NCI-H146 treated with DMSO at 0.1 percent for 48 hours (cell line): ENCODE results near the gene RMC1.
"Not testable (repeated sequence)": the region's sequence is repeated elsewhere in the genome, so short reads cannot be mapped to it uniquely, and the experiment has no call there.

ENCODE experiments used
- DNase-seq: peaks from one replicate; lab custom pipeline; 2025; ENCODE audit not compliant: unreplicated experiment; lab: John Stamatoyannopoulos, UW

The RMC1 gene

DNA sequence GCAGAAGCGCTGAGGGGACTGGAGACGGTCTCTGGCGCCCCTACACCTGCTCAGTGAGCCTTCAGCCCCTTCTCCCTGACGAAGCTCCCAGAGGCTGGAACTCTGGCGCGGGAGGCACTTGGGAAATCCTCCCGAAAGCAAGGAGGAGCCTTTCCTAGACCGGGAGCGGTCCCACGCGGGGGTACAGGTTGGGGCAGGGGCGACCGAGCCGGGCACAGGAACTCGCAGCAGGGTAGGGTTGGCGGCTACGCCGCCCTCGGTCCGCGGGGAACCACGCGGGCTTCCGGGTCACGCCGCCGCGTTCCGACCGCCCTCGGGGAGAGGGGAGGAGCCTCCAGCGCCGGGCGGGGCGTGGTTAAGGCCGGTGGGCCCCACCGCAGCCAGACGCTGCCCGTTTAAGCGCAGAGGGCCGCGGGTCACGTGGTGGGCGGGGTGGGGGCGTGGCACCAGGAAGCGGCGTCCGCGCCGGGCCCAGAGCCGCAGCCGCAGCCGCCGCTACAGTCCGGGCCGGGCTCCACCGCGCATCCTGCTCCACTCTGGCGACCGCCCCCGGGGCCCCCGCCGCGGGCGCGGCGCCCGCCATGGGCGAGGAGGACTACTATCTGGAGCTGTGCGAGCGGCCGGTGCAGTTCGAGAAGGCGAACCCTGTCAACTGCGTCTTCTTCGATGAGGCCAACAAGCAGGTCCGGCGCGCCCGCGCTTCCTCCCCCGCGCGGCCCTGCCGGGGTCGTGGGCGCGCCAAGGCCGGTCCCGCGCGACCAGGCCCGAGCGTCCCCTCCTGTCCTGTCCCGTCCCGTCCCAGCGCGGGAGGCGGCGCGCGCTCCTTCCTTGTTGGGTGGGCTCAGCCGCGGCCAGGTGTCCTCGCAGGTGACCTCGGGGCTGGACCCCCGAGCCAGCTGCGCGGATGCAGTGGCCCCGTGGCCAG lies at the start of gene RMC1:
TSS of gene RMC1 (plus strand) at position 474 of the 925 bp plus-strand sequence. CDS start at position 582, 108 bp downstream.
- DNase-seq = peak; percentile 93

DNA sequence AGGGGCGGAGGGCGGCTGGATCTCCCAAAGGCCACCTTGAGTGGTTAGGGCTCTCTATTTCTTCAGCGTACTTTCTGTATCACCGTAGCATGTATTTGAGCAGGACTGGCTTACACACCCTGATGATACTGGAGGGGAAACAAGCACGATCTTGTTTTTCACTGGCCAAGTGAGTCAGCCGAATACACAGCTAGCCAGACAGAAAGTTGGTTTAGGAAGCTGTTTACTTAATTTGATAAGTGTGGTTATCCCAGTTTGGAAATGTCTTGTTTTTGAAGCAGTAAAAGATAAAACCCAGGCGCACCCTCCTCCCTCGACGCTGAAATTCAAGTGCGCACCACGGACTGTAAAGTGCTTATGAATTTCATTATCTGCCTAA lies 49.6 kb upstream of the RMC1 start:
- DNase-seq = peak; percentile 77

DNA sequence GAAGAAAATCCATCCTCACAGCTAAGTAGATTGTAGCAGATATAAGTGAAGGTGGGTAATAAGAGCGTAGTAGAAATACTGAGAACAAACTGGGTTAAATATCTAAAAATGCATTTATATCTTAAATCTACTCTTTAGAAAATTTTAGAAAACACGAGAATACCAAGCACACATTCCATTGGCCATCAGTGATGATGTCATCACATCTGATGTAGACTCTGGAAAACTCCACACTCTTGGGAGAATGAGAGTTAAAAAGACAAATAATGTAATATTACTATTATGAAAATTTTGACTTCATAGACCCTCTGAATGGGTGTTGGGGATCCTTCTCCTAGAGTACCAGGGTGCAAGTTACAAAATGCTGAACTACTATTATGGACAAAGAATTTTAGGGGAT lies 46.5 kb upstream of the RMC1 start:
- no peak for DNase-seq

DNA sequence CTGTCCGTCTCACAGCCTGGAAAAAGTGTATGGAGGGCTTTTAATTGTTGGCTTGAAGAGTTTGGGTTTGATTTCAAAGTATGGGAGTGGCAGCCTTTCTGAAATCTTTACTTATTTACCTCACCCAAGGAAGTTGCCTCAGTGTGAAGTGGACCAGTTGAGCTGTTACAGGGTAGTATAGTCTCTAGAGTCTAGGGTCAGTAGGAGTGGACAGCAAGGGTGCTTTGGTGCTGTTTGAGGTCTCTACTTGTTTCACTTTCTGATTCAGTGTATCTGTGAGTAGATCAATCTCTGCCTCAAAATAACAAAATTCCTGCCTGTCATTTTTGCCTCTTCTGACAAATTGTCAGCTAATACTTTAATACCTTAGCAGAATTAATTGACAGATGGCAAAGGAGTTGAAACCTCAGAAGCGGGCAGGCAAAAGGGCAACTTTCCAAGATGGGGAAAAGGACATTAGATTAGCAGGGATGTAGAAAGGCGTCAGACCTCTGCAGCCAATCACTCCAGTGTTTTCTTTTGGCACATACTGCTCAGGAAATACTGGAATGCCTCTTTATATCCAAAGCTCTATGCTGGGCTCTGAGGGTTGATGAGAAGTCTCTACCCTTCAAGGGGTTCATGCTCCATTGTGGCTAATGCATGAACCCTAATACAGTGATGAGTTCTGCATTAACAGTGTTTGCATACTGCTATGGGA lies 44.3 kb upstream of the RMC1 start:
- DNase-seq = no peak

DNA sequence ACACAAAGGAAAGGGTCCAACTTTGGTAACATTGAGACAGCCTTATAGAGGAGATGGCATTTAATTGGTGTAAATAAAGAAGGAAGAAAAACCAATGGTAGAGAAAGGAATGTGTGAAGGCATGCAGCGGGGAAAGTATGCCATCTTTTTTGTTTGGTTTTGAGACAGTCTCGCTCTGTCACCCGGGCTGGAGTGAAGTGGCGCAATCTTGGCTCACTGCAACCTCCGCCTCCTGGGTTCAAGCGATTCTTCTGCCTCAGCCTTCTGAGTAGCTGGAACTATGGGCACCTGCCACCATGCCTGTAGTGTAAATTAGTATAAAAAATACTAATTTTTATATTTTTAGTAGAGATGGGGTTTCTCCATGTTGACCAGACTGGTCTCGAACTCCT lies 43.8 kb upstream of the RMC1 start:
- no peak for DNase-seq

DNA sequence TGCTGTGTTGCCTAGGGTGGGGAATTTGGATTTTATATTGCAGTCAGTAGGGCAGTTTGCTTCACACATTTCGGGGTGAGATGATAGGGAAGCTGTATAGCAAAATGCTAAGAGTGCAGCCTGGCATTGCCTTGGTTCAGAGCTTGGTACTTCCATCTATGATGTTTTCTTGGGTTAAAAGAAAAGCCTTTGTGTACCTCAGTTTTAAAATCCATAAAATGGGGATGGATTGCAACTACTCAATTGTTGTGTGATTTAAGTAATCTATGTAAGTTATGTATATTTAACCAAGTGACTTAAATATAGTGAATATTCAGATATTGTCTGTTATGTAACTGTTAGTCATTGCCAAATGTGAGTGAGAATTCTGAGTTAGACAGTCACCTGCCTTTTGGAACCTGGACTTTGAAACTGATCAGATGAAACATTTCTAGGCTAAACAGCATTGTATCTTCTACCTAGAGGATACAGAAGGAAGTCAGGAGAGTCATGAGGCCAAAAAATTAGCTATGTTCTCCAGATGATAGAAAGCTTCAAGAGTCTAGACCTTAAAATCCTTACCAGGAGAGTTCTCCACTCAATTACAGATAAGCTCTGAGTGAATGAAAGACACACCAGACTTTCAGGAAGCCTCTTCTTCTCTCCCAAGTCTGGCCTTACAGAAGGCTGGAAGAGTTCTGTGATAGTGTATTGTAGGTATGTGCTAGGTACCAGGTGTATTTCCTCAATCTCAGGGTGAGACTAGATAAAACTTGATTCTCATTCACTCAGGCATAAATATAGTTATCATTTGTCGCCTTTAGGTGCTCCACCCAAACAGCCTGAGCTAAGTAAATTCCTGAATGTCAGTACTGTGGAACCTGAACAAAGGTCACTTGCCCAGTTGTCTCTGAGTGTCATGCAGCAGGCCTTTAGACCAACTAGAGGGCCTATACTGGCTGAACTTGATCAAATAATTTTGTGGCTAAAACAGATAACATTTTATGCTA lies 42.7 kb upstream of the RMC1 start:
- DNase-seq = no peak

DNA sequence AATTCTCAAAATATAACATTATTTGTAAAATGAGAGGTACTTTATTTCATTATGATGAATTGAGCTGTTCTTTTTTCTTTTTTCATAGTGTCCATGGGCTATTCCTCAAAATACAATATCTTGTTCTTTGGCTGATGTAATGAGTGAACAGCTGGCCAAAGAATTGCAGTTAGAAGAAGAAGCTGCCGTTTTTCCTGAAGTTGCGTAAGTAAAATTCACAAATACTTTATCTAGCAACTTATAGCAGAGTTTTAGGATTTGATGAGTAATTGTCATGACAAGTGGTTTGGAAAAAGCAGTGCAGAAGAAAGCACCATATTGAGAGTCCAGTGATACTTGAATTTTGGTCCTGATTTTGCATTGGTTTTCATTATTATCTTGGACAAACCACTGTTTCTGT lies 40.4 kb upstream of the RMC1 start:
- no peak for DNase-seq

DNA sequence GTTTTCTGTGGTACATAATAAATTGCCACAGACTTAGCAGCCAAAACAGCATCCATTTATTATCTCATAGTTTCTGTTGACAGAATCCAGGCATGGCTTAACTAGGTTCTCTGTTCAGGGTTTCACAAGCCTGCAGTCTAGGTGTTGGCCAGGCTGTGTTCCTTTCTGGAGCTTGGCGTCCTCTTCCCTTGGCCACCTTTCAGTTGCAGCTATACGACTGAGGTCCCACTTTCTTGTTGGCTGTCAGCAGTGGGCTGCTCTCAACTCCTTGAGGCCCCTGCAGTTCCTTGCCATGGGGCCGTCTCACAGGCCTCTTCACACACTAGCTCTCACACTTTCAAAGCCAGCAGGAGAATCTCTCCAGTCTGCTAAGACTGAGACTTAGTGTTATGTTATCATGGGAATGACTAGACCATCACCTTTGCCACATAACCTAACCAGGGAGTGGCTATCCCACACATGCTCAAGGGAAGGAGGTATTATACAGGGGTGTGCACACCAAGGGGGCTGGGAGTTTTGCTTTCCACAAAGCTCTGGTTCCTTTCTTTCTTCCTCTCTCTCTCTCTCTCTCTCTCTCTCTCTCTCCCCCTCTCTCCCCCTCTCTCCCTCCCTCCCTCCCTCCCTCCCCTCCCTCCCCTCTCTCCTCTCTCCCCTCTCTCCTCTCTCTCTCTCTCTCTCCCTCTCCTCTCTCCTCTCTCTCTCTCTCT lies 34.4 kb upstream of the RMC1 start:
- DNase-seq = no peak

DNA sequence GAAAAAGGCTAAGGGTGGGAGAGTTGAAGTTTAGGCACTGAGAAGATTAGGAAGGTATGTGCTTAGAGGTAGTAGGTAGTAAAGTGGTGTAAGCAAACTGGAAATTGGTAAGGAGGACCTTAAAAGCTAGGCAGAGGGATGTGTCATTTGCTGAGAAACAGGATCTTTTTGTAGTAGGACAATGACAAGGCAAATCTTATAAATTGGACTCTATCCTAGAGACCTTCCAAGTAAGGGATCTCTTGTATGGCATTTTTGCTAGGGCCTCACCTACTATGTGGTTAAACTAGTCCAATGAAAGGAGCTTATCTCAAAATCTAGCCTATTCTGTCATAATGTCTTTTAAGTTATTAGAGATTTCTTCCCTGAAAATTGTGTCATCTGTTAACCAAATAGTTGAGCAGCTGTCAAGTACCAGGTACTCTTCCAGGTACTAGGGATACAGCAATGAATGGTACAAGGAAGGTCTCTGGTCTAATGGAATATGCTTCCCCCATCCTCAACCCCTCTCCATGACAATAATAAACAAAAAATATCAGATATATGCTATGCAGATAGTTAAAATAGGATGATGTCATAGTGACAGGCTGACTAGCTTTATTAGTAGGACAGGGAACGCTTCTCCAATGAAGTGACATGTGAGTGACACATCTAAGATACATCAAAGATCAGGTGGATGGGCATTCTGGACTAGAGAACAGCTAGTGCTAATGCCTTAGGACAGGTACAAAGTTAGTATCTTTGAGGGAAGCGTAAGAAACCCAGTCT lies 32.5 kb upstream of the RMC1 start:
- no peak for DNase-seq

DNA sequence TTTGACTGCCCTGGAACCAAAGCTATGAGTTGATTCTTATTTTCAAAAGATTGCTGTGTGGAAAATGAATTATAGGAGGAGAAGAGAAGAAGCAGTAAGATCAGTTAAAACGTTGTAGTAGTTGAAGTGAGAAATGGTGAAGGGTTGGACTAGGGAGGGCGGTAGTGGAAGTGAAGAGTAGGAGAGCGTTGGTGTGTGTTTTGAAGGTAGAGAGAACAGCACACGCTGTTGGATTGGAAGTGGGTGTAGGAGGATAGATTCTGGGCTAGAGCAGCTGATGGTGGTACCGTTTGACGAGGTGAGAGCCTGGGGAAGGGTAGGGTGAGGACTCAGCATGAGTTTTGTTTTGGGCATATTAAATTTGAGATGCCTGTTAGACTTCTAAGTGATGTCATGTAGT lies 31.8 kb upstream of the RMC1 start:
- no peak for DNase-seq

DNA sequence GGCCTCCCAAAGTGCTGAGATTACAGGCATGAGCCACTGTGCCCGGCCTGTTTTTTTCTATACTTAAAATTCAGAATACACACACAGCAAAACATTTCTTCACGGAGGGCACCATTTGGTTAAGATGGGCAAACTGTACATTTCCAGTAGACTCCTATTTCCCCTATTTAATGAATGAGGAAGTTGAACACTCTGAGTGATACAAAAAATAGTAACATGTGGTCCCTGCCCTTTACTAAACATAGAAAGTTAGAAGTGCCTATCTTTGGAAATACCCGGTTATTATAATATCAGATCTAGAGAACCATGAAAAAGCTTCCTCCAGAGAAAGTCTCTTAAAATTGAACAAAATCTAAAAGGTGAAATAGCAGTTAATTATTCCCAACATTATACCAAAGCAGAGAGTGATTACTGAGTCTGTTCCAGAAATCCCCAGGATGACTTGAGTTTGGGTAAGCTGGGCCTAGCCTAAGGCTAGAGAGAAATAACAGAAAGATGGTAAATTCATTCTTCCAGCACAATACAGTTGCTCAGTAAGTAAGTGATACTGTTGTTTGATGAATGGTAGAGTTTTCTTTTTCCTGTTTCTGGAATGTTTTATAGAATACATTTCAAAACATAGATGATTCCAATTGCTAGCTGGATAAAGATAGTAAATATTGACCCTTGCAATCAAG lies 23.3 kb upstream of the RMC1 start:
- no peak for DNase-seq

DNA sequence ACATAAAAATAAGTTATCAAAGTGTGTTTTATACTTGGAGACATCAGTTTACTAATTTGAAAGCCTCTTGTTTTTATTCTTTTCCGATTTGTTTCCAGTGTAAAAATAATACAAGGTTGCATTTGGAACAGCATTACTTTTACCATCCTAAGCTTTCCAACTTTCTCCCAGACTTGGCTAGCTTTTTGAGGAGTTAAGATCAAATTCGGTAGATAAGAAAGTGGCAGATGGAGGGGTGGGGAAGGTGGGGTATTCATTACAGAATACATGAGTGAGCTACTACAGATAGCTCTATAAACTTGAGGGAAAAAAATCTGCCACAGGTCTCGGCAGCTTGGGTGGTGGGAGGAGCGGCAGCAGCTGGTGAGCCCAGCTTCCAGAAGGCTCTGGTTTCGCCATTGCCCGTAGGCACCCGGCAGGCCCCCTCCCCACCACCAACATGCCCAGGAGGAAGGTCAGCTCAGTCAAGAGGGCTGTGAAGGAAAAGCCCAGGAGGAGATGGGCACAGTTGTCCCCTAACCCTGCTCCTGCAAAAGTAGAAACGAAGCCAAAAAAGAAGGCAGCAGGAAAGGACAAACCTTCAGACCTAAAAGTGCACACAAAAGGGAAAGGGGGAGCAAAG lies 18.6 kb upstream of the RMC1 start:
- no peak for DNase-seq

DNA sequence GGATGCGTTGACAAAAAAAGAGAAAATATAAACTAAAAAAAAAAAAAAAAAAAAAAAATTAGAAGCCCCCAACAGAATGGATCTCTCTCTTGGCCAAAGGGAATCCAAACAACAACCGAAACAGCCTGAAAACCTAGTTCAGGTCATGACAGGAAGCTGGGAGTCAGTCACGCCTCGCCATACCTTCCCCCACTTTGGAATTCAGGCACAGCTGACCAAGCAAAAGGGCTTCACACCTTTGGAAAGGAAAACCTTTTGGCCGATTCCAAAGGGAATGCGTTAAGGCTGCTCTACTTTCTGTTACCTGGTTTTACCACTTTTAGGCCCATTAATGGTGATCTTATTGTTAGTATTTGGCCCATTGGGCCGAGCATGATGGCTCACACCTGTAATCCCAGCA lies 17.9 kb upstream of the RMC1 start:
- no peak for DNase-seq

DNA sequence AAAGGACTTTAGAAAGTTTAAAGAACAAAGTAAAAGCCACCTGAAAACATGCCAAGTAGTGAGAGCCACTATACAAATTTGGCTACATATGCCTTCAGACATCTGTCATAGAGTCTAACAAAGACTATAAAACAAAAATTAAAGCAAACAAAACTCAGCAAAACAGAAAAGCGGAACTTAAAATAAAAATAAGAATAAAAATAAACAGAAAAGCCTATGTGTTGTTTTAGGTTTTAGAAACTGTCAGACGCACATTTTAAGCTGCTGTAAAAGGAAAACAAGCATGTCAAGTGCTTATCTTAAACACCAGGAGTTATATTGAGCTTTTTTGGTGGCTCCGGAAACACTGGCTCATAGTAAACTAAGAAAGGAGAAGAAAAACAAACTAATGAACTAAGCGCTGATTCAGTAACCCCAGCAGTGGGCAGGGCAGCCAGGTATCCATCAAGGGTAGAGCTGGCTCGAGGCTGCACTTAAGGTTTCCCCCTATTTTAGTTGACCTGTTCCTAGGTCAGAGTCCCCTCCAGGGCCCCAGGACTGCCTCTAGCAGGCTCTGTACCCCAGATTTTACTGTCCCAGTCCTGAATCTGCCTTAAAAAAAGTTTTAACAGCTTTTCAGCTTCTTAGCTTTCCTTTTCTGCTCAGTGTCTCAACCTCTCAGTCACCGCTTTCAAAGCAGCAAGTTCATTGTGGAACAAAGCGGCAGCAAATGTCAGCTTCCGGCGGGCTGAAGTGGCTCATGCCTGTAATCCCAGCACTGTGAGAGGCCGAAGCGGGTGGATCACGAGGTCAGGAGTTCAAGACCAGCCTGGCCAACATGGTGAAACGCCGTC lies 15.4 kb upstream of the RMC1 start:
- DNase-seq = no peak

DNA sequence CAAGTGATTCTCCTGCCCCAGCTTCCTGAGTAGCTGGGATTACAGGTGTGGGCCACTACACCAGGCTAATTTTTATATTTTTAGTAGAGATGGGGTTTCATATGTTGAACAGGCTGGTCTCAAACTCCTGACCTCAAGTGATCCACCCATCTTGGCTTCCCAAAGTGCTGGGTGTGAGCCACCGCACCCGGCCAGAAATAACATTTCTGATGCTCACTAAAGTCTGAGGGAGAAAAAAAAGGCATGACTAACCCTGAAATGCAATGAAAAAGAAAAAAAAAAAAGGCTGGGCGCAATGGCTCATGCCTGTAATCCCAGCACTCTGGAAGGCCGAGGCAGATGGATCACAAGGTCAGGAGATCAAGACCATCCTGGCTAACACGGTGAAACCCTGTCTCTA lies 13.7 kb upstream of the RMC1 start:
- DNase-seq = not testable (repeated sequence)

DNA sequence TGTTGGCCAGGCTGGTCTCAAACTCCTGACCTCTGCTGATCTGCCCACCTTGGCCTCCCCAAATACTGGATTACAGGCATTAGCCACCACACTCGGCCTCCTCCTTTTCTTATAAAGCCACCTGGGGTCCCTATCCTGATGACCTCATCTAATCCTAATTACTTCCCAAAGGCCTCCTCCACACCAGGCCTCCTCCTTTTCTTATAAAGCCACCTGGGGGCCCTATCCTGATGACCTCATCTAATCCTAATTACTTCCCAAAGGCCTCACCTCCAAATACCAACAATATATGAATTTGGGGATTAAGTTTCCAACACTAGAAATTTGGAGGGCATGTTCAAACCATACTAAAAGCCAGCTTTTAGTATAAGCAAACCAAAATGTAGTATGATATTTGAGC lies 9.7 kb upstream of the RMC1 start:
- no peak for DNase-seq

DNA sequence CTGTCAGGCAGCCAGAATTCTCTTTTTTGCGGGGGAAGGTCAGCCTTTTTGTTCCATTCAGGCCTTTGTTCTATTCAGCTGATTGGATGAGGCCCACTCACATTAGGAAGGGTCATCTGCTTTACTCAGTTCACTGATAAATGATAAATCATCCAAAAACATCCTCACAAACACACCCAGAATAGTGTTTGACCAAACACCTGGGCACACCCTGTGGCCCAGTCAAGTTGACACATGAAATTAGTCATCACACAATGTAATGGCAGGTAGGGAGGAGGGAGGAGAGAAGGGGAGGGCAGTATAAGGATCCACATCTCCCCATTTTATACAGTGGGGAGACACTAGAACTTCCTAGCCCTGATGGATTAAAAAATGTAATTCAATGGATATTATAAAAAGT lies 8.3 kb upstream of the RMC1 start:
- peak; percentile 52 for DNase-seq
